SK-N-SH (cell line): ENCODE results near the gene SMIM5. TPM values are rescaled to one million over a fixed set of nuclear protein-coding genes. Genes with fewer than 3 reads are reported as not detected.

Experiments used
- CTCF ChIA-PET: fragments of 300-600, 350-600 bp; formaldehyde crosslinking; extraction: SDS; loops from one replicate; lab custom pipeline; 2021; lab: Yijun Ruan, JAX
- POLR2A ChIA-PET: fragments of 350-600 bp; sonication (Branson Sonifier 250); formaldehyde crosslinking; extraction: SDS; loops from one replicate; lab custom pipeline; 2020; ENCODE audit warnings: antibody characterized with exemption, inconsistent platforms; lab: Yijun Ruan, JAX
- DNase-seq: peaks from one replicate; pipeline ENCODE4 v3.0.0; 2012
- H2AFZ ChIP-seq: fragments of 200-600 bp; sonication (generic); 2 replicates; pipeline ENCODE4 v1.8.1; 2016; ENCODE audit warnings: antibody characterized with exemption, mild to moderate bottlenecking, low read depth
- H3F3A ChIP-seq: fragments of 200-600 bp; sonication (generic); replicated peaks from 2 replicates; pipeline ENCODE3; 2016; ENCODE audit warnings: antibody characterized with exemption, mild to moderate bottlenecking; ENCODE audit not compliant: insufficient read depth
- H3K27ac ChIP-seq, 2 experiments: fragments of 200-500 bp in 1 of 2; fragments of 200-600 bp in 1 of 2; sonication (Bioruptor generic) in 1 of 2; sonication (generic), shearing (Covaris generic) in 1 of 2; 2 replicates each; pipeline versions ENCODE4 v1.5.1 to v1.6.1; 2014 to 2016; ENCODE audit warnings: low read depth in 2 of 2, inconsistent platforms in 1 of 2, low read length in 1 of 2, mild to moderate bottlenecking in 1 of 2, mixed read lengths in 1 of 2
- H3K27me3 ChIP-seq: fragments of 200-600 bp; sonication (generic), shearing (Covaris generic); 2 replicates; pipeline ENCODE4 v1.6.1; 2016; ENCODE audit warnings: mixed run types; ENCODE audit not compliant: insufficient read depth
- H3K36me3 ChIP-seq, 2 experiments: fragments of 200-500 bp in 1 of 2; fragments of 200-600 bp in 1 of 2; sonication (Bioruptor generic) in 1 of 2; sonication (generic) in 1 of 2; replicated peaks in 1 of 2; 2 replicates each; pipeline versions ENCODE3 to v1.5.1; 2014 to 2016; ENCODE audit warnings: low read length in 1 of 2, mild to moderate bottlenecking in 1 of 2; ENCODE audit not compliant: insufficient read depth in 2 of 2, control insufficient read depth in 1 of 2
- H3K4me1 ChIP-seq, 2 experiments: fragments of 200-500 bp in 1 of 2; fragments of 200-600 bp in 1 of 2; sonication (Bioruptor generic) in 1 of 2; sonication (generic), shearing (Covaris generic) in 1 of 2; 2 replicates each; pipeline versions ENCODE4 v1.5.1 to v1.6.1; 2014 to 2016; ENCODE audit warnings: low read depth in 1 of 2, low read length in 1 of 2, mixed run types in 1 of 2; ENCODE audit not compliant: insufficient read depth in 2 of 2, control insufficient read depth in 1 of 2
- H3K4me2 ChIP-seq: fragments of 200-600 bp; sonication (generic), shearing (Covaris generic); 2 replicates; pipeline ENCODE4 v1.6.1; 2017; ENCODE audit warnings: mixed run types
- H3K4me3 ChIP-seq, 2 experiments: fragments of 200-500 bp in 1 of 2; fragments of 200-600 bp in 1 of 2; sonication (Bioruptor generic) in 1 of 2; sonication (generic), shearing (Covaris generic) in 1 of 2; 2 replicates each; pipeline versions ENCODE4 v1.5.1 to v1.8.1; 2014 to 2016; ENCODE audit warnings: low read depth in 2 of 2, inconsistent platforms in 1 of 2, low read length in 1 of 2, mild to moderate bottlenecking in 1 of 2, mixed read lengths in 1 of 2, moderate library complexity in 1 of 2
- H3K79me2 ChIP-seq: fragments of 200-600 bp; sonication (generic); 2 replicates; pipeline ENCODE4 v1.8.1; 2017; ENCODE audit warnings: mild to moderate bottlenecking; ENCODE audit not compliant: insufficient read depth
- H3K9ac ChIP-seq: fragments of 200-600 bp; sonication (generic); 2 replicates; pipeline ENCODE4 v1.6.1; 2017; ENCODE audit warnings: mixed run types
- H3K9me2 ChIP-seq: fragments of 200-600 bp; sonication (generic); 2 replicates; pipeline ENCODE4 v1.6.1; 2017; ENCODE audit warnings: mixed run types
- H3K9me3 ChIP-seq: fragments of 200-600 bp; sonication (generic); 2 replicates; pipeline ENCODE4 v1.6.1; 2017; ENCODE audit warnings: mixed run types, mild to moderate bottlenecking, moderate library complexity
- H4K20me1 ChIP-seq: fragments of 200-600 bp; sonication (generic); 2 replicates; pipeline ENCODE4 v1.6.1; 2017; ENCODE audit warnings: mild to moderate bottlenecking, mixed run types; ENCODE audit not compliant: insufficient read depth
- ELF1 ChIP-seq: IDR thresholded peaks from 2 replicates; pipeline ENCODE4 v1.4.0; 2012
- FOSL2 ChIP-seq: IDR thresholded peaks from 2 replicates; pipeline ENCODE4 v1.4.0; 2012; ENCODE audit warnings: low read depth, mild to moderate bottlenecking, moderate library complexity, borderline replicate concordance
- GATA2 ChIP-seq: sonication (generic); formaldehyde crosslinking; IDR thresholded peaks from 2 replicates; pipeline ENCODE4 v1.5.0; 2020; ENCODE audit warnings: mild to moderate bottlenecking, missing genetic modification reagents
- MXI1 ChIP-seq: IDR thresholded peaks from 2 replicates; pipeline ENCODE4 v1.6.1; 2012; ENCODE audit warnings: mild to moderate bottlenecking, low read depth, low read length, improper control_type of control experiment
- RAD21 ChIP-seq: IDR thresholded peaks from 2 replicates; pipeline ENCODE4 v1.6.1; 2012; ENCODE audit warnings: mild to moderate bottlenecking, low read length
- SIN3A ChIP-seq: IDR thresholded peaks from 2 replicates; pipeline ENCODE4 v1.6.1; 2012; ENCODE audit warnings: low read depth, mild to moderate bottlenecking, low read length, moderate library complexity, borderline replicate concordance
- SMC3 ChIP-seq: IDR thresholded peaks from 2 replicates; pipeline ENCODE4 v1.6.1; 2012; ENCODE audit warnings: low read depth, low read length, improper control_type of control experiment
- TAF1 ChIP-seq: IDR thresholded peaks from 2 replicates; pipeline ENCODE4 v1.6.1; 2012; ENCODE audit warnings: low read depth, mild to moderate bottlenecking, low read length, moderate library complexity, borderline replicate concordance
- whole genome bisulfite sequencing: methylation state at CpG from one replicate; pipeline ENCODE4 v1.1.6; 2017; ENCODE audit warnings: low lambda C conversion rate; 5-methylcytosine and 5-hydroxymethylcytosine counted together
- polyA plus RNA-seq, 3 experiments: library from polyadenylated mRNA; depleted of rRNA; stranded (reverse); fragments of >200 nt; gene quantifications; 2 replicates each; pipeline ENCODE4 v1.2.3, GENCODE V29; 2012

Gene SMIM5
- polyA plus RNA-seq, 1 of the 3 experiments (the other 2 are of a cell fraction), result 0.02 TPM

DNA sequence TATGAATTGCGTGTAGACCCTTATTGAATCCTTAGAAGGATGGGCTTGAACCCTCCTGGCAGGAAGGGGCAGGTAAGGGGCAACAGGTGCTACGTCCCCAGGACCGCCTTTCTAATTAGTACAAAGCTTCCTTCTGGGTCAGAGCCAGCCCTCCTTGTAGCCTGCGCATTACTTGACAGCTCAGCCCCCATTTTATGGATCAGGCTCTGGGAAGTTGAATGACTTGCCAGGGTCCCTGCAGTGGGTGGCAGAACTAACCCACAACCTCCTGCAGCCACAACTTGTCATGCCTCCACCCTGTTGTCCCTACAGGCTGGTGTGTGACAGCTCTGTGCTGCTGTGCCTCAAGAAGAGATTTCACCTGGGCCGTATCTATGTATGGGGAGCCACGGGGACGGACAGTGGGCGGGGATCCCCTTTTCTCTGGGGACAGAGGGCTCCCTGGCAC is 42.9 kb upstream of the SMIM5 start:
- CTCF ChIA-PET, result interaction anchor here (0.6 to 4.3 kb wide), 21 partner anchors 12 to 175 kb away, joined by 3 to 41 read pairs (median 4); partner anchors contain the start of genes GALK1, SMIM5 and TSEN54
- Histone ChIP-seq H3K4me3 (peak overlapping the region in 1 of 2 experiments; percentile 64; a peak in 1 of 4 replicates), H3K9ac (no peak overlapping the region), H3K9me2 (no peaks in the 10 kb centered on the region), H3K4me1 (peaks cover 0 to 16% of the 10 kb centered on the region in 2 experiments; a peak in 1 of 4 replicates), H4K20me1 (no peaks in the 10 kb centered on the region), H3K9me3 (no peaks in the 10 kb centered on the region), H3K79me2 (no peaks in the 10 kb centered on the region), H3K36me3 (no peaks in the 10 kb centered on the region), H2AFZ (no peak overlapping the region), H3F3A (no peaks in the 10 kb centered on the region), H3K4me2 (peak overlapping the region; percentile 93; the same call in 1 of the 2 replicates), H3K27ac (no peak overlapping the region), H3K27me3 (no peaks in the 10 kb centered on the region)
- POLR2A ChIA-PET, result interaction anchor here (0.7 to 2.6 kb wide), 4 partner anchors 18 to 134 kb away, joined by 3 to 6 read pairs (median 3); partner anchors contain the start of gene LLGL2
- TF ChIP-seq GATA2 (no peak), SIN3A (no peak)
- over 99% methylated on average over 8 of the region's 8 CpGs for WGBS
- no peak for DNase-seq

DNA sequence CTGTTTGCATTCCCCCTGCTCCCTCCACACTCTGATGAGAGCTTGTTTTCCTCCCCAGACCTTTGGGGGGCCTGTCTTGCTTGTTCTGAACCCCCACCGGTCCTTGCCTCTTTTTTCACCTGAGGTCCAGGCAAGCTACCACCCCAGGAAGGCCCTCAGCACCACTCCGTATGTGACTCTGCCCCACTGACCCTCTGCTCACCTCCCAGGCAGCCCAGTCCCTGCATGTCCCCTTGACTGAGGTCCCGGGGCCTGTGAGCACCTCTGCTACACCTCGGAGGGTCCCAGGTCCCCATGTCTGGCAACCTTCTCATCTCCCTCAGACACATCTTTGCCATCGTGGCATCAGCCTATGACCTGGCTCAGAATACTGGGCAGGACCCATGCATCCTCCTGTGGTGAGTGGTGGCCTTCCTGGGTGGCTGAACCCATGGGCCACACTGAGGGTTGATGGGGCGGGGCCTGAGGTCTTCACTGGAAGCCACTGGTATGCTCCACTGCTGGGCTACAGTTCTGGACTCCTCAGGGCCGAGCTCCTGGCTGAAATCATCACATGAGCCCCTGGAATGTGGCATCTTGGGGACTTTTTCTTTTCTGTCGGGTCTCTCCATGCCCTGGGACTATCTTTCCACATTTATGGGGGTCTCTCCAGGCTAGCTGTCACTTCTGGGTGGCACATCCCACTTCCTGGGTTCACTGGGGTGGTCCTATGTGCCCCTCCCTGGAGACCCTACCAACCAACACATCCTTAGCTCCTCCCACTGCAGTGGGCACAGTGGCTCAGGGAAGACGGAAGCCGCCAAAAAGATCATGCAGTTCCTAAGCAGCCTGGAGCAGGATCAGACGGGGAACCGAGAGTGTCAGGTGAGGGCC is 42.1 kb upstream of the SMIM5 start:
- no peak overlapping the region for H2AFZ ChIP-seq

DNA sequence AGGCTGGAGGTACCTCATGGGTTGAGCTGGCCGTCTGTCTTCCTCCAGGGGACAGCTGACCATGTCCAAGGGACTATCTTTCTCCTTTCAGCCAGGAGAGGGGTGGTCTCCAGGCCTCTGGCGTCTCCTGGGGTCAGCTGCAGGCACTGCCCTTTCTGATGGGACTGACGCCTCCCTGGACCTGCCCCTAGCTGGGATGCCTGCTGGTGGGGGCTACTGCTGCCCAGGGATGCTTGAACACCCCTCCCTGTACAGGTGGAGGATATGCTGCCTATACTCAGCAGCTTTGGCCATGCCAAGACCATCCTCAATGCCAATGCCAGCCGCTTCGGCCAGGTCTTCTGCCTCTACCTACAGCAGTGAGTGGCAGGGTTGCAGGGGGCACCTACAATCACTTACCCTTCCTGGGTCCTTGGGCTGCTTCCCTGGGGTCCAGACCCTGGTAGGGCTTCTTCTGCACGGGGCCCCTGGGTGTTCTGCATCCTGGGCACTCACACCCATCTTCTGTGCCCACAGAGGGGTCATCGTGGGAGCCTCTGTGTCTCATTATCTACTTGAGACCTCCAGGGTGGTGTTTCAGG is 41.4 kb upstream of the SMIM5 start:
- H3K9ac ChIP-seq, result no peak overlapping the region
- H3K4me1 ChIP-seq, result peaks cover 0 to 16% of the 10 kb centered on the region in 2 experiments; a peak in 1 of 4 replicates
- no peak overlapping the region for H3K4me3 ChIP-seq
- no peaks in the 10 kb centered on the region for H3K79me2 ChIP-seq
- H3K36me3 ChIP-seq, result no peaks in the 10 kb centered on the region
- no peak overlapping the region for H3K4me2 ChIP-seq
- no peaks in the 10 kb centered on the region for H3K9me2 ChIP-seq
- TF ChIP-seq RAD21, result no peak
- TF ChIP-seq MXI1, result no peak
- TF ChIP-seq SMC3, result no peak
- TF ChIP-seq FOSL2, result no peak
- TF ChIP-seq ELF1, result no peak
- H3F3A ChIP-seq, result no peaks in the 10 kb centered on the region
- H2AFZ ChIP-seq, result no peak overlapping the region
- no peaks in the 10 kb centered on the region for H3K27me3 ChIP-seq
- no peaks in the 10 kb centered on the region for H4K20me1 ChIP-seq
- H3K9me3 ChIP-seq, result no peaks in the 10 kb centered on the region
- H3K27ac ChIP-seq, result no peak overlapping the region
- POLR2A ChIA-PET, result interaction anchor here (2.6 kb wide), 1 partner anchor 17 kb away, joined by 6 read pairs; no protein-coding TSS in a partner anchor
- no peak for DNase-seq
- CTCF ChIA-PET, result interaction anchor here (0.8 to 4.3 kb wide), 6 partner anchors 10 to 179 kb away, joined by 3 to 41 read pairs (median 6); partner anchors contain the start of gene SMIM5
- WGBS, result 90% methylated on average over 6 of the region's 7 CpGs

More for the DNA sequence above, 42.1 kb upstream of the SMIM5 start:
- 85% methylated on average over 12 of the region's 12 CpGs for WGBS
- Histone ChIP-seq H3K4me3 (no peak overlapping the region), H3K9me3 (no peaks in the 10 kb centered on the region), H3K4me1 (peaks cover 0 to 16% of the 10 kb centered on the region in 2 experiments; a peak in 1 of 4 replicates), H3K27ac (no peak overlapping the region), H4K20me1 (no peaks in the 10 kb centered on the region), H3K36me3 (no peaks in the 10 kb centered on the region), H3K9ac (no peak overlapping the region), H3K4me2 (no peak overlapping the region), H3K79me2 (no peaks in the 10 kb centered on the region), H3F3A (no peaks in the 10 kb centered on the region), H3K27me3 (no peaks in the 10 kb centered on the region), H3K9me2 (no peaks in the 10 kb centered on the region)
- no peak for TF ChIP-seq ELF1
- TF ChIP-seq TAF1, result no peak
- no peak for DNase-seq
- ChIA-PET CTCF (interaction anchor here (0.8 to 4.3 kb wide), 16 partner anchors 11 to 178 kb away, joined by 3 to 41 read pairs (median 5); partner anchors contain the start of genes SMIM5 and TSEN54), POLR2A (interaction anchor here (0.9 to 2.6 kb wide), 3 partner anchors 18 to 135 kb away, joined by 3 to 6 read pairs (median 3); no protein-coding TSS in a partner anchor)
